NCI-H2081 (cell line): ENCODE data around the gene GPR22.

Experiments
- DNase-seq, 2 experiments: peaks; one replicate each; lab custom pipeline; 2025; lab: John Stamatoyannopoulos, UW

The GPR22 gene, protein sequence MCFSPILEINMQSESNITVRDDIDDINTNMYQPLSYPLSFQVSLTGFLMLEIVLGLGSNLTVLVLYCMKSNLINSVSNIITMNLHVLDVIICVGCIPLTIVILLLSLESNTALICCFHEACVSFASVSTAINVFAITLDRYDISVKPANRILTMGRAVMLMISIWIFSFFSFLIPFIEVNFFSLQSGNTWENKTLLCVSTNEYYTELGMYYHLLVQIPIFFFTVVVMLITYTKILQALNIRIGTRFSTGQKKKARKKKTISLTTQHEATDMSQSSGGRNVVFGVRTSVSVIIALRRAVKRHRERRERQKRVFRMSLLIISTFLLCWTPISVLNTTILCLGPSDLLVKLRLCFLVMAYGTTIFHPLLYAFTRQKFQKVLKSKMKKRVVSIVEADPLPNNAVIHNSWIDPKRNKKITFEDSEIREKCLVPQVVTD

DNA sequence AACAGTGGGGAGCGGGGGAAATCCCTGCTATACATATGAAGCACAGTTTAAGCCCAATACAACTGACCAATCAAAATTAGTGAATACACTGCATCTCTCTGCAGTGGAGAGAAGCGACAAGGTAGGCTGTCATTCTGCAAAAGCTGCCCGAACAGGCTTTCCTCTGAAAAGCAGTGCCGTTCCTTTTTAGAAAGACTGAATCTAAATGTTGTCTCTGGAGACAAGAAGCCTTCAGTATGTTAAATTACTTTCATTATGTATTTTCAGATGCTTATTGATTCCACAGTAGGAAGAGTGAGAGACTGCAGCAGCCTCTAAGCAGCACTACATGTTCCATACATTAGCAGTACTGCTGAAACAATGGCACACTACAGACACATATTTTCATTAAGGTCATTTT, at the start of gene GPR22:
TSS of gene GPR22 (plus strand) at position 129 of the 400 bp plus-strand sequence. CDS start 4,004 bp downstream, outside the sequence.
- DNase-seq, result peak in 1 of 2 experiments; percentile 22

DNA sequence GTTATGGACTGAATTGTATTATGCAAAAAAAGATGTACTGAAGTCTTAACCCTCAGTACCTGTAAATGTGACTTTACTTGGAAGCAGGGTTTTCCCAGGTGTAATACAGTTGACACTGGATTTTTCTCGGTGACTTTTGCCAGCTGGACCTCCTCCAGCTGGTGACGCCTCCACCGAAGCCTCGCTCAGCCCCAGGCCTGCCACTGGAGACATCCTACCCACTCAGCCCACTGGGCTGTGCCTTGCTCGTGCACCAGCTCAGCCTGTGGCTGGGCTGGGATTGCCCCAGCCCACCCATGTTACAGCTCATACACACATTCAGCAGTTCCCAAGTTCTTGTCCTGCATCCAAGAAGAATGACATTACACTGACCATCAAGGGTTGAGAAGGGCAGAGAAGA, 42.4 kb upstream of the GPR22 start:
- DNase-seq, result no peak

DNA sequence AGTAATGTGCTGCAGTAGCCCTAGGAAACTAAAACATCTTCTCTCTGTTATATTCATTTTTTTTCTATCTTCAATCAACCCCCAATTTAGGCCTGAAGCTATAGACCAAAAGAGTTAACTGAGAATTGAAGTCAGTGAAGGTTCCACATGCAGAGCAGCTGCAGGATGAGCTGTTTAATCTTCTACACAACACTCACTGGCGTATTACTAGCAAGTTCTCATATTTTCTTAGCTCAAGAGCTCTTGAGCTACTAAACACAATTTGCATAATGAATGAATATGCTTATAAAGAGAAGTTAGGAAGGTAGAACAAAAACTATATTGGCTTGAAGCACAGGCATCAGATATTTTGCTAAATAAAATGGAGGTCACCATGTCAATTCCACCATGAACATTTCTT, 41.2 kb upstream of the GPR22 start:
- DNase-seq, result no peak

DNA sequence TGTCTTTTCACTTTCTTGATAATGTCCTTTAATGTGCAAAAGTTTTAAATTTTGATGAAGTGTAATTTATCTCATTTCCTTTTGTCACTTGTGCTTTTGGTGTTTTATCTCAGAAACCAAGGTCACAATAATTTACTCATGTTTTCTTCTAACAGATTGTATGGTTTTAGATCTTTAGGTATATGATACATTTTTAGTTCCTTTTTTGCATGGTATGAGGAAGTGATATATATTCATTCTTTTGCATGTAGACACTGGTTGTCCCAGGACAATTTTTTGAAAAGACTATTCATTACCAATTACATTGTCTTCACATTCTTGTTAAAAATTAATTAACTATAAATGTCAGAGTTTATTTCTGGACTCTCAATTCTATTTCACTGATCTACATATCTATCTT, 39.8 kb upstream of the GPR22 start:
- DNase-seq, result no peak

DNA sequence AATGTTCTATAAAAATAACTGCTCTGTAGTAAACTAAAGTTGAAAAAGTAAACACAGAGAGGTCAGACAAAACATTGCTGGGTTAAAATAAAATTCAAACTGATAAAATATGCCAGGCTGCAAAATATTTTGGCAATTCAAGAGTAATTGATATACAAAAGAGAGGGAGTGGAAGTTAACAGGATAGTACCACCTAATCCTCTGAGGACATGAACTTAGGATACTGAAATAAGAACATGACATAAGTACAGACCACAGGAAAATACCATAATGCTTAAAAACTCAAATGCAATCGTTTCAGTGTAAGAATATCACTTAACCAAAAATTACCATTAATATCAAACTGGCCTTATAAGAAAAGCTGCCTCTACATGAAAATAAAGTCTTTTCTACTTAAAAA, 37.6 kb upstream of the GPR22 start:
- no peak for DNase-seq

DNA sequence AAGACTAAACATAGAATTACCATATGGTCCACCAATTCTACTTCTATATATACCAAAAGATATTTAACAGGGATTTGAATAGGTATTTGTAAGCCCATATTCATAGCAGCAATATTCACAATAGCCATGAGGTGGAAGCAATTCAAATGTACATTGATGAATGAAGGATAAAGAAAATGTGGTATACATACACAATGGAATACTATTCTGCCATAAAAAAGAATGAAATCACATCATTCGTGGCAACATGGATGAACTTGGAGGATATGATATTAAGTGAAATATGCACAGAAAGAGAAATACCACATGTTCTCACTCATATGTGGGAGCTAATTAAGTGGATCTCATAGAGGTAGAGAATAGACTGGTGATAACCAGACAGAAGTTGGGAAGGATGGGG, 34.1 kb upstream of the GPR22 start:
- DNase-seq, result no peak

DNA sequence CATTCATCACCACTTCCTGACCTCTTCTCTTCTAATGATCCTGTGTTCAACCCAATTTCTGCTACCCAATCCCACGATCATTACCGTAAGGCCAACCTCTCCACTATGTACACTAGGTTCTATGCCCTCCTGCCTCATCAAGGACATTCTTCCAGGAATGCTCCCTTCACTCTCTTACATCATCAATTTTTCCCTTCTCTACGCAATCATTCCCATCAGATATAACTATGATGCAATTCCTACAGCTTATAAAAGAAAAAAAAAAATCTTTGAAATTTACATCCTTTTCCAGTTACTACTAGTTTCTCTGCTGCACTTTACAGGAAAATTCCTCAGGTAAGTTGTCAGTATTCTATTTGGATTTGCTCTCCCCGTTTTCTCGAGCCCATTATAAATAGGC, 30.8 kb upstream of the GPR22 start:
- no peak for DNase-seq

DNA sequence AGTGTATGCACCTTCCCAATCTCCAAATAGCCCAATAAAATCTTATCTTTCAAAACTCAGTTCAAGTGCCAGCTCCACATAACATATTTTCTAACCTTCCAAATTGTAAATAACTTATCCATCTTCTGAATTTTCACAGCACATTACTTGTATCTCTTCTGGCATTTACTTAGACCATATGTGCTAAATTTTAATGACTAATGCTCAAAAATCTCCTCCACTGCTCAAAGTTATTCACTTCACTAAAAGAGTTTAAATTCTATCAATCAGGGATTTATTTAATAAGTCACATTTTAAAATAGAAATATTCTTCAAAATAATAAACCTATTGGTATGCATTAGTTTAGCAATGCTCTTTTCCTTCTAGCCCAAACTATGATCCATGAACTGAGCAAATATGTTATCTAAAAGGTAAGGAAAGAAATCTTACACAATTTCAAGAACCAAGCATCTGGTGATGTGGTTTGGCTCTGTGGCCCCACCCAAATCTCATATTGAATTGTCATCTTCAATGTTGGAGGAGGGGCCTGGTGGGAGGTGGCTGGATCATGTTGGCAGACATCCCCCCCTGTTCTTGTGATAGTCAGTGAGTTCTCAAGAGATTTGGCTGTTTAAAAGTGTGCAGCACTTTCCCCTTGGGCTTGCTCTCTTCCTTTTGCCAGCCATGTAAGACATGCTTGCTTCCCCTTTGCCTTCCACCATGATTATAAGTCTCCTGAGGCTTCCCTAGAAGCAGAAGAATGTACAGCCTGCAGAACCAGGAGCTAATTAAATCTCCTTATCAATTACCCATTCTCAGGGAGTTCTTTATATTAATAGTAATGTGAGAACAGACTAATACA, 28.1 kb upstream of the GPR22 start:
- DNase-seq, result no peak

DNA sequence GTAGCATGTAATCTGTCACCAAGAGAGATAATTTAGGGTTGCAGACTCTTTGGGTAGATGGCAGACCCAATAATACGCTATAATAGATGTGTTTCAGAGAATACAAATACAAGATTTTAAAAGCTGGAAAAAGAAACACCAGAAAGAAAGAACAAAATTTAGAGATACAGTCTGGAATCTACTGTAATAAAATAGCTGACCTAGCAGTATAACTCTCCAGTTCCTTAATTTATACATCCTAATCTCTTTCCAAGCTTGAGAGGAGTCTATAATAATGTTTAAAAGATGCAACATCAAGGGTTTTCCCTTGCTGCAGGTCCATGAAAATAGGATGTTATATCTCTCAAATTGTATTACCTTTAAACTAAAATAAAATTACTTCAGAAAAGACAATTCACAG, 27.2 kb upstream of the GPR22 start:
- no peak for DNase-seq

DNA sequence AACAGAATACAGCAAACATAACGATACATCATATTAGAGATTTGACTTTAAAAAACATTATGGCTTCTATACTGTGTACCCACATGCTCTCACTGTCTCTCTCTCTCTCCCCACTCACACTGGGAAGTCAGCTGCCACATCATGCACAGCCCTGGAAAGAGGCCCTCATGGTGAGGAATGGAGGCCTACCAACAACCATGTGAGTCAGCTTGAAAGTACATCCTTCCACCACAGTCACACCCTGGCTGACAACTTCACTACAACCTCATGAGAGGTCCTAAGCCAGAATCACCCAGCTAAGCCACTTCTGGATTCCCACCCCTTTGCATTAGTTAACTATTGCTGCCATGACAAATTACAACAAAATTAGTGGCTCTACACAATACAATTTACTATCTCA, 23.3 kb upstream of the GPR22 start:
- no peak for DNase-seq

DNA sequence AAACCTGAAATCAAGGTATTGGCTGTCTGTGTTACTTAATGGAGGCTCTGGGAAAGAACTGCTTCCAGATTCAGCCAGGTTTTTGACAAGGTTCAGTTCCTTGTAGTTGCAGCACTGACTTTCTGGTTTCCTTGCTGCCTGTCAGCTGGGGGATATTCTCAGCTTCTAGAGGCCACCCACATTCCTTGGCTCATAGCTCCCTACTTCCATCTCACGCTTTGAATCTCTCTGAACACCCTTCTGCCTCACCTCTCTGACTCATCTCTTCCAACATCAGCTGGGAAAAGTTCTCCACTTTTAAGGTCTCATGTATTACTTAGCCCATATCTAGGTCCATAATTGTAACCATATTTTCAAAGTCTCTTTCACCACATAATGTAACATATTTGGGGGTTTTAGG, 22.9 kb upstream of the GPR22 start:
- no peak for DNase-seq

DNA sequence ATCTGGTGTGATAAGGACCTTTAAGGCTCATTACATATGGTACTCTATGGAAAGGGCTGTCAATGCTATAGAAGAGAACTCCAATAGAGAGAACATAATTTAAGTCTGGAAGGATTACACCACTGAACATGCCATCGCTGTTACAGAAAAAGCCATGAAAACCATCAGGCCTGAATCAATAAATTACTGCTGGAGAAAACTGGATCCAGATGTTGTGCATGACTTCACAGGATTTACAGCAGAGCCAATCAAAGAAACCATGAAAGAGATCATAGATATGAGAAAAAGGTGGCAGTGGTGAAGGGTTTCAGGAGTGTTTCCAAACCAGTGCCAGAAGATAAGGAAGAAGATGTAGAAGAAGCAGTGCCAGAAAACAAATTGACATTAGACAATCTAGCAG, 18.9 kb upstream of the GPR22 start:
- no peak for DNase-seq

DNA sequence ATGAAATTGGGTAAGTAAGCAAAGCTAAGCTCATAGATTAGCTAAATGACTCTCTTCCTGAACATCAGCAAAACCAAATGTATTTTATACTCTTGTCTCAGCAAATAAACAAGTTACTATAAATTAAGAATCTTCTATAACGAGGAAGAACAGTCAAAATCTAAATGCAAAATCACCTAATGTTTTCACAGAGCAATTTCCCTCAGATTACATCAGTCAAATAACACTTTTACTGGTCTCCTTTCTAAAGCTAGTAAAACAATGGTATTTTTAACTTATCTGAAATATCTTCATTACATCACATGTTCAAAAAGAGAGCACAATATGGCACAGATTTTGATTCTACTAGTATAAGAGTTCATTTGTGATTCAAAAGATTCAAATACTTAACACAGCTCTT, 16.5 kb upstream of the GPR22 start:
- DNase-seq, result no peak

DNA sequence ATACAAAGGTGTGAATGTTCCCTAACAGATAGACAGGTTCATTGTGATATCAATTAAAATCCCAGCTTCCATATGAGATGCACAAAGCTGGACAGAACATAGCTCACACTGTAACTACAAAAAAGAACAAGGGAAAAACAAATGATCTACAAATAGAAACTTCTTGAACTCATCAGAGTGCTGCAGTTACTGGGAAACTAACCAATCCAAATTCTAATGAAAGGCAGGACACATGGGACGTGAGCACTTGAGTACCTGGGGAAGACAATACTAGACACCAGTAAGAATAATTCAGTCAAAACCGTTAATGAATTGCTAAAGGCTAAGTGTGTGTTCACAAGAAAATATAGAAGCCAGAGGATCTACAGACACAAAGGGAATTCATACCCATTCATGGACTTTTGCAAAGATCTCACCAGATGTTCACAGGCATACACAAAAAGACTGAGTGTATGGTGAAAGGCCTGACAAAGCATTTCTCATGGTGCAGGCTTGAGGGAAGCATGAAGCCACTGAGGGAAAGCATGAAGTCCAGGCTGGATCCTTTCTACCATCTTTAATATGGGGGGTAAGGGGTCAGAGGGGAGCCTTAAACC, 7.8 kb upstream of the GPR22 start:
- DNase-seq, result no peak

DNA sequence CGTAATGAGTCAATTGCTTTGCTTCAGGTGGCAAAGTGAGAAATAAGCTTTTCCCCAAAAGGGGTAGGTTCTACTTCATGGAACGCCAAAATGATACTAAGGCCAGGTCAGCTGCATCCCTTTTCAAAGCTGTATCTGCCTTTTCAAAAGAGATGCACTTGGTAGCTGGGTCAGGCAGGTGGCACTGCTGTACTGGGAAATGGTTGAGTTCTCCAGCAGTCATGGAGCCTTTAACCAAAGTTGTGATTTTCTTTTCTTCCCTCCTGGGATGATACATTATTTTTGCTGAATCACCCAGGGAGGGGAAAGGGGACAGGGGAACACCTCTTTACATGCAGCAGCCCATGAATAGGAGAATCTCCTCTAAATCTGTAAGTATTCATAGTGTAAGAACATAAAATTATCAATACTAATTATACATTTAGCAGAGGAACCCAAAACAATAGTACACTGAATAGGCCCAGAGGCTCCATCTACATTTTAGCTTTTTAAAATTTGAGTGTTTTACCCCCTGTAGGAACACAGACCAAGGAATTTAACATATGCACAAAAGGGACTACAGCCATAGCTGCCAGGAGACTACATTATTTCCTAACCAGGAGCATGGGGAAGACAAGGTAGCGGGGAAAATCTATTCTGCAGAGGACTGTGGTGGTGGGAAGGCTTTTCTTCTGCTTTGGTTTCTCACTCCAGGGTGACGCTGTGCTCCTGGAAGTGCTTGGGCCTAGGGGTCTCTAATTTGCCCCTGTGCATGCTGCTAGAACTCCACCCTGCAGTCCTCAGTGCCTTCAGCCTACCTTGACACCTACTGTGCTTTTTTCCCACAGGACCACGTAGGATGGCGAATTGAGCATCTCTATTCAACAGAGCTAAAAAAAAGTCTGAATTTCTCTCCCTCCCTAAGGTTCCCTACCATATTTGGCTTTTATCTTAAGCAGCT, 6.4 kb upstream of the GPR22 start:
- peak; percentile 64 to 66 for DNase-seq

DNA sequence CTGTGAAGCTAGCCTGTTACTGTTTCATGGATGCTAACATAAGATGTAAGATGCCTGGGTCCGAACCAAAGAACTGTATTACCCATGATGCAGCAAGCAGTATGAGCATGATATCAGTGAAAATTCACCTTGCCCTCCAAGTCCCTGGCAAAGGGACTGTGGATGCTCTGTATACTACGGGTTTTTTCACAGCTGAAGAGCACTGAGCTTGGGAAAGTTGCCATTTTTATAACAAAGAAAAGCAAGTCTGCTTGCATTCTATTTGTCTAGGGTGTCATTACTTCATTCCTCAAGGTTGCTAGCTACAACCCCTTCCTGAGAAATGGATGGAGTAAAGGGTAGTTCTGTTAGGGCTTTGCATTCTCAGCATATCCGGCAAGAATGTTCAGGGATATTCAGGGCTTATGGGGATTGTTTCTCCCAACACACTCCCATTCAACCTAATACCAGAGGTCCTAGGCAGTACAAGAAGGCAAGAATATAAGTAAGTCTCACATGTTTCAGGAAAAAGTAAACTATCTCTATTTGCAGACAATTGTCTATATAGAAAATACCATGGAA, 5.1 kb upstream of the GPR22 start:
- no peak for DNase-seq

DNA sequence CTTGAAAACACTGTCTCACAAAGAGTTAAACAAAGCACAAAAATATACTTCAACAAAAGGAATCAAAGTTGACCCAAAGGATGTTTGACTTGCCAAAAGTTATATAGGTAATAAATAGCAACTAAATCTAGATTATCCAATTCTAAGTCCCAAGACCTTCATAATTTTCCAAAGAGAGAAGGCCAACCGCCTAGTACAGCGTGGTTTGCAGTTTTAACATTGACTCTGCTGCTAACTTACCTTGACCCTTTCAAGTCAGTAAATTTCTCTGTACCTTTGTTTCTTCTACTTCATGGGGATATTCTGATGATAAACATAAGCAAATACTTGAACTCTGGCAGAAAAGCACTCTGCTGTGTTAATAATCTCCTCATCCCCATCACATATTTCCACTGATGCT, 1.9 kb upstream of the GPR22 start:
- no peak for DNase-seq

DNA sequence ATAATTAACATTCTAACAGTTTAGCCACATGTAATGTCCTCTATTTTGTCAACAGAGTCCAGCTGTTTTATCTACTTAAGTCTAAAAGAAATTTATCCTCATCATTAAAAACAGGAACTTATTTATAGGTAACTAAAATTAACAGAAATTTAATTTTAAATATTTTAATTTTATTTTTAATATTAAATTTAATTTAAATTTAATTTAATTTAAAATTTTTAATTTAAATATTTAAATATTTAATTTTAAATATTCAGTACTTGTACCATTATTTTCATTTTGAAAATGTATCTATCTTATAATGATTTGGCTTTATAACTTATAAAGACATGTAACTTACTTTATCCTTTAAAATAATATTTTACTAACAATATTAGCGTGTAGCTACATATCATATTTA, 1.0 kb upstream of the GPR22 start:
- no peak for DNase-seq

DNA sequence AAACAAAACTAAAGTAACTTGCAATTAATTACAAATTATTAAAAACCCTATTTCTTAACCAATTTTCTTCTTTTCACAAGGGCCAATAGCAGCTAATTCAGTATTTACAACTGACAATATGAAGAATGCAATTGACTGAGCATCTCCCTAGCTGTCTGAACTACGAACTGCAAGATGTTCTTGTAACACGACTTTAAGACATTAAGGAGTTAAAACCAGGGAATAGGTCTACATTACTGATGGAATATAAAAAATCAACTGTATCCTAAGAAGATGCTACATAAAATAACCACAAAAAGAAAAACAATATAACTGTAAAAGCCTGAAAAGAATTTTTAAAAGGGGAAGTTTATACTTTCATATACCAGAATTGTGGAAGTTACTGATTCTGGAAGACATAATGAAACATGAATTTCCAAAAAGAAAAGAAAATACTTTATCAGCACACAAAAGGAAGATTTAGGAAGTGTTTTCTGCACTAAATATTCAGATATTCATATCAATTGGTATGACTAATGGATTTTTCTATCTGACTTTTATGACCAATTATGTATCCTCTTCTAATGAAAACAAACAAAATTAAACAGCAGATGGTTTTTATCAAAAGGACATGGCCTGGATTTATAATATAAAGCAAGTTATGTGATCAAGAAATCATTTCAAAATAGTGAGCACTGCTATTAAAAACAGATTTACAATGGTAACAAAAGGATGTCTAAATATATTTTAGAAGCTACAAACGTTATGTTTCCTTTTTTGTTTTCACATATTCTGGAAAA, 1.6 kb downstream of the GPR22 start:
- DNase-seq, result no peak

DNA sequence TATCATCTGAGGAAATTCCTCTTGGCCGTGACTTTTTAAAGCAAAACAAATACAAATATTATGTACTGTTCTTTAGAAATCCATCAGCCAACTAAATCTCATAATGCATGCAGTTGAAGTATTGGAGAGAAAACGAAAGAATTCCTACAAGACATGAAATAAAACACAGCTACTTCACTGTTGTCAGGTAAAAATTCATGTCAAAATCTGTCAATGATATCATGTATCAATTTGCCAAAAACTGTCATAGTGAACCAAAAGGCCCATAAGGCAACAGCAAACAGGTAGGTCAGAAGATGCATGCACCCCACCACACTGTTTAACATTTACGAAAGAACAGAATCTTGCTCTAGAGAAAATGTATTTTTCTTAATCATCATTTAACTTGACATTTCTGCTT, 2.3 kb downstream of the GPR22 start:
- DNase-seq, result no peak

DNA sequence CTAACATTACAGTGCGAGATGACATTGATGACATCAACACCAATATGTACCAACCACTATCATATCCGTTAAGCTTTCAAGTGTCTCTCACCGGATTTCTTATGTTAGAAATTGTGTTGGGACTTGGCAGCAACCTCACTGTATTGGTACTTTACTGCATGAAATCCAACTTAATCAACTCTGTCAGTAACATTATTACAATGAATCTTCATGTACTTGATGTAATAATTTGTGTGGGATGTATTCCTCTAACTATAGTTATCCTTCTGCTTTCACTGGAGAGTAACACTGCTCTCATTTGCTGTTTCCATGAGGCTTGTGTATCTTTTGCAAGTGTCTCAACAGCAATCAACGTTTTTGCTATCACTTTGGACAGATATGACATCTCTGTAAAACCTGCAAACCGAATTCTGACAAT, 4.3 kb downstream of the GPR22 start:
- no peak for DNase-seq
